HEK293 (cell line): Measurements from ENCODE around the gene BCL7A.

ENCODE experiments used
- CTCF ChIA-PET: fragments of 350-600 bp; formaldehyde crosslinking; extraction: SDS; loops from one replicate; lab custom pipeline; 2021; ENCODE audit warnings: antibody characterized with exemption; lab: Yijun Ruan, JAX
- POLR2A ChIA-PET: fragments of 300-600 bp; formaldehyde crosslinking; extraction: SDS; loops from one replicate; lab custom pipeline; 2020; ENCODE audit warnings: antibody characterized with exemption, inconsistent platforms; lab: Yijun Ruan, JAX
- H3K27ac ChIP-seq: fragments of 200-500 bp; sonication (Bioruptor generic); 2 replicates; pipeline ENCODE4 v1.5.1; 2014; ENCODE audit warnings: low read depth, low read length, control low read depth, inconsistent platforms; ENCODE audit errors: extremely low read depth
- H3K36me3 ChIP-seq, 2 experiments: fragments of 200-500 bp in 1 of 2; sonication (Bioruptor generic) in 1 of 2; 1 replicate in 1 of 2; 2 replicates in 1 of 2; pipeline ENCODE4 v1.5.1; 2014 to 2017; ENCODE audit warnings: inconsistent platforms in 2 of 2, low read length in 2 of 2; ENCODE audit not compliant: control insufficient read depth in 2 of 2, insufficient read depth in 1 of 2
- H3K4me1 ChIP-seq: fragments of 200-500 bp; sonication (Bioruptor generic); 2 replicates; pipeline ENCODE4 v1.5.1; 2014; ENCODE audit warnings: mild to moderate bottlenecking, low read length, inconsistent platforms; ENCODE audit not compliant: control insufficient read depth, insufficient read depth
- H3K4me3 ChIP-seq: 2 replicates; pipeline ENCODE4 v1.5.1; 2011; ENCODE audit warnings: low read depth, mild to moderate bottlenecking, control low read depth, low read length, moderate library complexity
- H3K9me3 ChIP-seq: fragments of 200-500 bp; sonication (Bioruptor generic); 2 replicates; pipeline ENCODE4 v1.5.1; 2014; ENCODE audit warnings: low read depth, low read length, inconsistent platforms; ENCODE audit not compliant: control insufficient read depth, insufficient read depth
- GLI2 ChIP-seq: fragments of 450-650 bp; formaldehyde crosslinking; IDR thresholded peaks from 2 replicates; pipeline ENCODE4; 2017; ENCODE audit warnings: missing biosample characterization, missing genetic modification characterization, low read depth, borderline replicate concordance
- KLF17 ChIP-seq: fragments of 450-650 bp; formaldehyde crosslinking; IDR thresholded peaks from 2 replicates; pipeline ENCODE4 v1.5.1; 2016; ENCODE audit warnings: missing biosample characterization, missing genetic modification characterization
- OSR2 ChIP-seq: fragments of 450-650 bp; formaldehyde crosslinking; IDR thresholded peaks from 2 replicates; pipeline ENCODE4 v1.5.1; 2016; ENCODE audit warnings: missing biosample characterization, missing genetic modification characterization
- RBAK ChIP-seq: fragments of 450-650 bp; formaldehyde crosslinking; IDR thresholded peaks from 2 replicates; pipeline ENCODE4 v1.5.1; 2016; ENCODE audit warnings: missing biosample characterization, missing genetic modification characterization
- SALL2 ChIP-seq: fragments of 450-650 bp; formaldehyde crosslinking; IDR thresholded peaks from 2 replicates; pipeline ENCODE4 v1.5.0; 2017; ENCODE audit warnings: missing biosample characterization, mild to moderate bottlenecking, missing genetic modification characterization, borderline replicate concordance
- TRIM28 ChIP-seq: IDR thresholded peaks from 2 replicates; pipeline ENCODE4 v1.6.1; 2011; ENCODE audit warnings: low read length, control low read depth, borderline replicate concordance
- WT1 ChIP-seq: fragments of 450-650 bp; formaldehyde crosslinking; IDR thresholded peaks from 2 replicates; pipeline ENCODE4 v1.5.1; 2016; ENCODE audit warnings: missing biosample characterization, missing genetic modification characterization
- ZBTB48 ChIP-seq: fragments of 450-650 bp; formaldehyde crosslinking; IDR thresholded peaks from 2 replicates; pipeline ENCODE4 v1.5.1; 2016; ENCODE audit warnings: missing biosample characterization, missing genetic modification characterization
- ZNF16 ChIP-seq: fragments of 450-650 bp; formaldehyde crosslinking; IDR thresholded peaks from 2 replicates; pipeline ENCODE4 v1.5.1; 2016; ENCODE audit warnings: low read depth, missing biosample characterization, missing genetic modification characterization
- ZNF350 ChIP-seq: fragments of 450-650 bp; formaldehyde crosslinking; IDR thresholded peaks from 2 replicates; pipeline ENCODE4 v1.5.0; 2017; ENCODE audit warnings: missing biosample characterization, mild to moderate bottlenecking, missing genetic modification characterization
- ZNF530 ChIP-seq: fragments of 450-650 bp; formaldehyde crosslinking; IDR thresholded peaks from 2 replicates; pipeline ENCODE4 v1.5.1; 2016; ENCODE audit warnings: low read depth, missing biosample characterization, missing genetic modification characterization
- ZNF596 ChIP-seq: fragments of 450-650 bp; IDR thresholded peaks from 2 replicates; pipeline ENCODE4 v1.5.0; 2018; ENCODE audit warnings: missing biosample characterization, mild to moderate bottlenecking, missing genetic modification characterization, moderate library complexity
- ZNF670 ChIP-seq: fragments of 450-650 bp; formaldehyde crosslinking; IDR thresholded peaks from 2 replicates; pipeline ENCODE4 v1.5.1; 2016; ENCODE audit warnings: missing biosample characterization, missing genetic modification characterization, low read depth
- ZNF747 ChIP-seq: fragments of 450-650 bp; formaldehyde crosslinking; IDR thresholded peaks from 2 replicates; pipeline ENCODE4 v1.5.1; 2016; ENCODE audit warnings: missing biosample characterization, missing genetic modification characterization
- TF ChIP-seq, protein P1 (sequence below): fragments of 450-650 bp; formaldehyde crosslinking; IDR thresholded peaks from 2 replicates; pipeline ENCODE4 v1.5.1; 2017; ENCODE audit warnings: missing biosample characterization, mild to moderate bottlenecking, missing genetic modification characterization, moderate library complexity
- TF ChIP-seq, protein P2 (sequence below): fragments of 450-650 bp; formaldehyde crosslinking; IDR thresholded peaks from 2 replicates; pipeline ENCODE4 v1.5.1; 2016; ENCODE audit warnings: missing biosample characterization, missing genetic modification characterization

Gene BCL7A

DNA sequence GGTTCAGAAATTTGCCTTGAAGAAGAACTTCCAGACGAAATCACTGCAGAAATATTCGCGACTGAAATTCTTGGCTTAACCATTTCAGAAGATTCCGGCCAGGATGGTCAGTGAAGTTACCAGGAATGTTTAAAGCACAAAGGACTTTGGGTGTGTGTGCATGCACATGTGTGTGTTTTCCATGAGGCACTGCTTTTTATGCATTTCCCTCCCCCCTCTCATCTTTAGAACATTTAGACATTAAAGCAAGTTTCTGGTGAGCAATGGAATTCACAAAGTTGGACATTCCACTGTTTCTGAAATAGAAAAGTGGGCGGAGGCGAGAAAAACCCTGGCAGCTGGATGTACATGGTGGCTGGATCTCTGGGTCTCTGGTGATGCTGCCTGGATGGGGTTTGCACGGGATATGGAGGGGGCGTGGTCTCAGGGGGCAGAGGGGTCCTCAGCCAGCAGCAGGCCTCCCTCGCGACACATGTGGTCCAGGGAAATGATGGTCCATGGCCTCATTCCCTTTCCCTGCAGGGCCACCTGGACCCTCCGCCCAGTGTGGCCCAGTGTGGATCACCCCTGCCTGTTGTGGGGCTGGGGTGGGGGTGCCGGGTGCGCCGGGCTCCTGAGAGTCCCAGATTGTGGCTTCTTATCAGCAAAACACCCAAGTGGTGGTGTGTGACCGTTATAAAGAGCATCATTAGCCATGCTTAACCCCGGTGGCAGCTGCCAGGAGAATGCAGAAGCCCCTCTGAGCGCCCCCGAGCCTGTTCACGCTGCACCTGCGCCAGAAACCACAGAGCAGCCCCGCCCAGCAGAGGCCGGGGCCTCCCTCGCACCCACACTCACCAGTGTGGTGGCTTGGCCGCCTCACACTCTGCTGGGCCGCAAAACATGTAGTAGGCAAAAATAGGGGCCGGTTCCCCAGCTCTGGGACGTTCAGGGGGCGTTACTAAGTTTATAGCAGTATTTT, 17.8 kb upstream of the BCL7A start:
- H3K27ac ChIP-seq: no peak overlapping the region
- TF ChIP-seq ZNF747 (tag by site-specific recombination): no peak
- no peak for TF ChIP-seq TRIM28
- TF ChIP-seq GLI2 (tag by site-specific recombination): no peak
- no peak for TF ChIP-seq WT1
- TF ChIP-seq KLF17 (tag by site-specific recombination): no peak
- TF ChIP-seq, protein P1, sequence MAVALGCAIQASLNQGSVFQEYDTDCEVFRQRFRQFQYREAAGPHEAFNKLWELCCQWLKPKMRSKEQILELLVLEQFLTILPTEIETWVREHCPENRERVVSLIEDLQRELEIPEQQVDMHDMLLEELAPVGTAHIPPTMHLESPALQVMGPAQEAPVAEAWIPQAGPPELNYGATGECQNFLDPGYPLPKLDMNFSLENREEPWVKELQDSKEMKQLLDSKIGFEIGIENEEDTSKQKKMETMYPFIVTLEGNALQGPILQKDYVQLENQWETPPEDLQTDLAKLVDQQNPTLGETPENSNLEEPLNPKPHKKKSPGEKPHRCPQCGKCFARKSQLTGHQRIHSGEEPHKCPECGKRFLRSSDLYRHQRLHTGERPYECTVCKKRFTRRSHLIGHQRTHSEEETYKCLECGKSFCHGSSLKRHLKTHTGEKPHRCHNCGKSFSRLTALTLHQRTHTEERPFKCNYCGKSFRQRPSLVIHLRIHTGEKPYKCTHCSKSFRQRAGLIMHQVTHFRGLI (tag by site-specific recombination): no peak
- no peak for TF ChIP-seq ZNF670
- no peak for TF ChIP-seq SALL2 (tag by site-specific recombination)
- no peaks in the 10 kb centered on the region for H3K4me1 ChIP-seq
- H3K9me3 ChIP-seq: no peaks in the 10 kb centered on the region
- CTCF ChIA-PET: interaction anchor here (1.1 kb wide), 1 partner anchor 209 kb away, joined by 3 read pairs; no protein-coding TSS in a partner anchor
- H3K4me3 ChIP-seq: no peak overlapping the region
- no peaks in the 10 kb centered on the region for H3K36me3 ChIP-seq
- POLR2A ChIA-PET: interaction anchor here (0.6 kb wide), 1 partner anchor 69 kb away, joined by 3 read pairs; no protein-coding TSS in a partner anchor

DNA sequence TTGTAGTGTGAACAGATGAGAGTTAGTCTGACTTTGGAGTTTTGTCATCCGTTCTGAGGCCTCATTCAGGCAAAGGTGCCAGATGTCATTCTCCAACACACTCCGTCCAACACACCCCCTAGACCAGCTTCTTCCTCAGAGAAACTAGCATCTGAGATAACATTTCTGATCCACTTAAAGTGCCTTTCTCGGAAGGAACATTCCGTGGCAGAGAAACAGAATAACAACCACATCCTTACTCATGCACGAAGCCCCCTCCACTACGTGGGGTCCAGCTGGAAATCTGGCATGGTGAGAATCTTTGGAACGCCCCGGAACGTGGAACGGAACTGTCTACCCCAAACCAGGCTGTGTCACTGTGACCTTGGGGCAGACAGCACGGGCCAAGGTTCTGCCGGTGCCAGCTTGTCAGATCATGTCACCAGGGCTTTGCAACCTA, 17.0 kb upstream of the BCL7A start:
- ChIA-PET POLR2A (no interaction called here), CTCF (interaction anchor here (0.6 kb wide), 2 partner anchors 16 to 152 kb away, joined by 3 to 5 read pairs; no protein-coding TSS in a partner anchor)
- no peak overlapping the region for H3K27ac ChIP-seq
- no peaks in the 10 kb centered on the region for H3K36me3 ChIP-seq
- no peaks in the 10 kb centered on the region for H3K4me1 ChIP-seq
- H3K9me3 ChIP-seq: no peaks in the 10 kb centered on the region
- H3K4me3 ChIP-seq: no peak overlapping the region
- TF ChIP-seq ZBTB48 (tag by site-specific recombination) (no peak), ZNF596 (tag by site-specific recombination) (no peak), ZNF350 (tag by site-specific recombination) (no peak), OSR2 (tag by site-specific recombination) (no peak), RBAK (no peak), ZNF16 (tag by site-specific recombination) (no peak), KLF17 (tag by site-specific recombination) (no peak), ZNF530 (tag by site-specific recombination) (no peak)
- TF ChIP-seq, protein P2, sequence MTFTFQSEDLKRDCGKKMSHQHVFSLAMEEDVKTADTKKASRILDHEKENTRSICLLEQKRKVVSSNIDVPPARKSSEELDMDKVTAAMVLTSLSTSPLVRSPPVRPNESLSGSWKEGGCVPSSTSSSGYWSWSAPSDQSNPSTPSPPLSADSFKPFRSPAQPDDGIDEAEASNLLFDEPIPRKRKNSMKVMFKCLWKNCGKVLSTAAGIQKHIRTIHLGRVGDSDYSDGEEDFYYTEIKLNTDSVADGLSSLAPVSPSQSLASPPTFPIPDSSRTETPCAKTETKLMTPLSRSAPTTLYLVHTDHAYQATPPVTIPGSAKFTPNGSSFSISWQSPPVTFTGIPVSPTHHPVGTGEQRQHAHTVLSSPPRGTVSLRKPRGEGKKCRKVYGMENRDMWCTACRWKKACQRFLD (tag by site-specific recombination): no peak
